Cardiac fibroblast (primary cell): ENCODE results near the gene ATF5.

Experiments used
- DNase-seq, 2 donors: peaks; one replicate each; pipeline versions ENCODE4 v3.0.0 to v3.0.0-alpha.2; 2010; ENCODE audit warnings: low read depth in 2 of 2
- H3K4me3 ChIP-seq, 2 donors: replicated peaks in 1 of 2; 1 replicate in 1 of 2; 2 replicates in 1 of 2; pipeline ENCODE4 v1.5.1; 2011; ENCODE audit warnings: low read depth in 2 of 2, low read length in 2 of 2, mild to moderate bottlenecking in 2 of 2, moderate library complexity in 1 of 2
- CTCF ChIP-seq: IDR thresholded peaks from one replicate; pipeline ENCODE4 v1.5.1; 2011; ENCODE audit warnings: low read depth, mild to moderate bottlenecking, low read length, inconsistent platforms

Gene ATF5

GRCh38 chr19:49883094-49883493 lies 45.9 kb upstream of the ATF5 start:
- TF ChIP-seq CTCF, result no peak
- DNase-seq, result no peak
- H3K4me3 ChIP-seq, result no peak overlapping the region

GRCh38 chr19:49884109-49884508 lies 44.9 kb upstream of the ATF5 start:
- DNase-seq, result no peak
- H3K4me3 ChIP-seq, result no peak overlapping the region
- TF ChIP-seq CTCF, result no peak

GRCh38 chr19:49884760-49885159 lies 44.2 kb upstream of the ATF5 start:
- DNase-seq, result no peak
- no peak overlapping the region for H3K4me3 ChIP-seq
- TF ChIP-seq CTCF, result no peak

GRCh38 chr19:49887037-49887664 lies 41.9 kb upstream of the ATF5 start:
- no peak for TF ChIP-seq CTCF
- no peak overlapping the region for H3K4me3 ChIP-seq
- no peak for DNase-seq

- no peak for DNase-seq
- no peak for TF ChIP-seq CTCF
- no peak overlapping the region for H3K4me3 ChIP-seq
Observed at GRCh38 chr19:49887665-49888509, 41.1 kb upstream of the ATF5 start.

- no peak for DNase-seq
- no peak for TF ChIP-seq CTCF
- no peak overlapping the region for H3K4me3 ChIP-seq
Observed at GRCh38 chr19:49888510-49888824, 40.5 kb upstream of the ATF5 start.
